ENCODE measurements around the gene NTMT1. TPM values are rescaled to one million over a fixed set of nuclear protein-coding genes. Genes with fewer than 3 reads are reported as not detected.

Gene NTMT1
- polyA plus RNA-seq, 4 donors = 42.5 to 64.3 (median 45.5) TPM

- 68 to 86% (median 69%) methylated on average over 10 of the region's 10 CpGs for WGBS, 3 donors
- Histone ChIP-seq H3K9me3 (ENCODE audit: control insufficient read depth in 2 of 2, insufficient read depth in 1 of 2, low read depth in 1 of 2, low read length in 1 of 2) (no peaks in the 10 kb centered on the region), H3K4me3 (ENCODE audit: low read depth in 1 of 3, low read length in 3 of 3) (no peak overlapping the region), H3K4me1 (ENCODE audit: control insufficient read depth in 3 of 3, insufficient read depth in 2 of 3, low read depth in 1 of 3, low read length in 2 of 3) (peaks cover 0 to 17% (median 4%) of the 10 kb centered on the region in 3 donors), H3K36me3 (ENCODE audit: control insufficient read depth in 3 of 3, insufficient read depth in 2 of 3, low read depth in 1 of 3, low read length in 3 of 3) (no peaks in the 10 kb centered on the region), H3K27me3 (ENCODE audit: control insufficient read depth in 3 of 3, insufficient read depth in 3 of 3, low read length in 3 of 3) (peaks cover 0 to 11% (median 3%) of the 10 kb centered on the region in 3 donors), H3K27ac (ENCODE audit: low read depth in 1 of 3, low read length in 2 of 3) (no peak overlapping the region)
- FAIRE-seq (no peak), DNase-seq (no peak)
Measured at GRCh38 chr9:129614932-129615331, 11.0 kb upstream of the NTMT1 start.

DNA sequence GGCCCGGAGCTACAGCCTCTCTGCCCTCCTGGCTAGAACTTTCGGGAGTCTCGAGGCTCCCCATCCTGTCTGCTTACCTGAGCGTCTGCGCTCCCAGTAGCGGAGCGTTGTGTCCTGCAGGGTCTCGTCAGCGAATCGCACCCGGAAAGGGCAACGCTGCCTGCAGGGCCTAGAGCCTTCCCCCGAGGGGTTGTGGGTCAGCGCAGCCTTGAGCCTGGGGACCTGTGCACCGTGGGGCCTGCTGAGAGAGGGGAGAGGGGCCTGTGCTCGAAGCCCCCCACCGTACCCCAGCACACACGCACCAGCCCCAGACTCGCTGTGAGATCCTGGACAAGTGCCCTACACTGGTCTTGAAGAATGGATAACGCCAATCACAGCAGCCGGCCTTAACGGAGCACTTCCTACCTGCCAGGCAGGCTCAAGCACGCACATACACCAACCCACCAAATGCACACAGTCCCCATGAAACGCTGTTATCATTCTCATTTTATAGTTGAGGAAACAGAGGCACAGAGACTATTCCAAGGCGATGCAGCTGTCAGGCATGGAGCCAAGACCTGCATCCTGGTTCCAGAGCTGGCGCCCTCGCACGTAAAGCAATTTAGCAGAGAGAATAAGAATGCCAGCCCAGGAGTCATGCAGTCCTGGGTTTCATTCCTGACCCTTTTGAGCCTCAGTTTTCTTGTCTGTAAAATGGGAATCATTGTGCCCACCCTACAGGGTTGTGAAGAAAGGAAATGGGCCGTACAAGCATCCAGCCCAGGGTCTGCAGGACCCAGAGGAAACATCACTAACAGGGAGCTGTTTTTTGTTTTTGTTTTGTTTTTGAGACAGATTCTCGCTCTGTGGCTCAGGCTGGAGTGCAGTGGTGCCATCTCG lies 10.3 kb upstream of the NTMT1 start:
- Histone ChIP-seq H3K36me3 (ENCODE audit: control insufficient read depth in 3 of 3, insufficient read depth in 2 of 3, low read depth in 1 of 3, low read length in 3 of 3) (no peaks in the 10 kb centered on the region), H3K4me3 (ENCODE audit: low read depth in 1 of 3, low read length in 3 of 3) (no peak overlapping the region), H3K9me3 (ENCODE audit: control insufficient read depth in 2 of 2, insufficient read depth in 1 of 2, low read depth in 1 of 2, low read length in 1 of 2) (no peaks in the 10 kb centered on the region), H3K27ac (ENCODE audit: low read depth in 1 of 3, low read length in 2 of 3) (no peak overlapping the region), H3K27me3 (ENCODE audit: control insufficient read depth in 3 of 3, insufficient read depth in 3 of 3, low read length in 3 of 3) (peaks cover 0 to 13% (median 3%) of the 10 kb centered on the region in 3 donors), H3K4me1 (ENCODE audit: control insufficient read depth in 3 of 3, insufficient read depth in 2 of 3, low read depth in 1 of 3, low read length in 2 of 3) (peaks cover 0 to 19% (median 3%) of the 10 kb centered on the region in 3 donors)
- FAIRE-seq (no peak), DNase-seq (no peak)
- 72 to 82% (median 73%) methylated on average over 31 of the region's 31 CpGs for WGBS, 3 donors

DNA sequence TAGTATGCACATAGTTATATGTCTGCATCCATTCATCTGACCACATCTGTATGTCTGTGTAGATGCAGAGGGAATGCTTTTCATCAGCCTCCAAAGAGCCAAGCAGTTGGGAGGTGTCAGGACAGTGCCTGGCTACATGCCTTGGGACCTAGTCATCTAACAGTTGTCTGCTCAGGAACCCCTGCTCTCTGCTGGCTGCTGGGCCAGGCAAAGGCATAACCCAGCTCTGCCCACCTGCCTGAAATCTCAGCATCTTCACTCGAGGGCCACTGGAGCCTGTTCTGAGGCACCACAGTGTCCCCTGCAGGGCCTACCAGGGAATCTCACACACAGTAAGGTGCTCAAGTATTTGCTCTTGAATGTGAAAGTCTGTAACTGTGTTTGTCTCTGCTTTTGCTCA lies 8.8 kb upstream of the NTMT1 start:
- FAIRE-seq (no peak), DNase-seq (no peak)
- WGBS, 3 donors = 0 to 10% (median 6%) methylated on average over 1 of the region's 1 CpG
- Histone ChIP-seq H3K27ac (ENCODE audit: low read depth in 1 of 3, low read length in 2 of 3) (no peak overlapping the region), H3K4me1 (ENCODE audit: control insufficient read depth in 3 of 3, insufficient read depth in 2 of 3, low read depth in 1 of 3, low read length in 2 of 3) (peaks cover 0 to 14% (median 0%) of the 10 kb centered on the region in 3 donors), H3K36me3 (ENCODE audit: control insufficient read depth in 3 of 3, insufficient read depth in 2 of 3, low read depth in 1 of 3, low read length in 3 of 3) (no peaks in the 10 kb centered on the region), H3K9me3 (ENCODE audit: control insufficient read depth in 2 of 2, insufficient read depth in 1 of 2, low read depth in 1 of 2, low read length in 1 of 2) (no peaks in the 10 kb centered on the region), H3K27me3 (ENCODE audit: control insufficient read depth in 3 of 3, insufficient read depth in 3 of 3, low read length in 3 of 3) (peaks cover 0 to 19% (median 3%) of the 10 kb centered on the region in 3 donors), H3K4me3 (ENCODE audit: low read depth in 1 of 3, low read length in 3 of 3) (no peak overlapping the region)

DNA sequence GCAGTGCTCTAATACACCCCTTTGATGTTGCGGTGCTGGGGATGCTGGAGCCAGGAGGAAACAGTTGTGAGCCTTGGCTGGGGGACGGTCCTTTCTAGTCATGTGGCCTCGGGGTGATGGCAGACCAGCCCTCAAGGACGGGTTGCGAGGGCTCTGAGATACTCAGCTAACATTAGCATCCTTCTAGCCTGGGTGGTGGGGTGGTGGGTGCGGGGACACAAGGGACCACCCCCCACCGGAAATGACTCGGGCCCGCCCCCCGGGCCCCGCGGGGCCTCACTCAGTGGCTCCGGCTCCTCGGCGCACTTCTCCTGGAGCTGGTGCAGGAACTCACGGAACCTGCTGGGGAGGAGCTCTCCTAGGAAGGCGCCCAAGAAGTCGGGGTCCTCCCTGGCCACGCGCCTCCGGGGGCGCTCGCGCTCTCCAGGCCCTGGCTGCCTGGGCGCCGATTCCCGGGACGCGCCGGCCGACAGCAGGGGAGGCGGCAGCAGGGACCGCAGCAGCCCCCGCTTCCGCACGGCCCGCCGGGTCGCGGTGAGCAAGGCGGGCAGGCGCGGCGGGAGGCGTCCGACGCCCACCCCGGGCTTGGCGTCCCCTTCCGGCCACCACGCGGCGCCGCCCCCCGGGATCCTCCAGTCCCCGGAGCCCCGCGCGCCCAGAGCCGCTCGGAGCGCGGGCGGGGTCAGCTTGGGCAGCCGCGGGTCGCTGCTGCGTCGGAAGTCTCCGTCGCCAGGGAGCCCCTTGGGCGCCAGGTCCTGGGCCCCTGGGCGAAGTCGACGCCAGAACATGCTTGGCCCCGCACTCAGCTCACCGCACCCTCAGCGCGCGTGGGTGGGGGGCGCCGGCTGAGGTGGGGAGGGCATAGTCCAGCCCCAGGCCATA lies 5.9 kb upstream of the NTMT1 start:
- 1 to 2% (median 1%) methylated on average over 46 to 82 of the region's 82 CpGs for WGBS, 3 donors
- FAIRE-seq (no peak), DNase-seq (peak in 1 of 2 donors; percentile 76)
- peaks cover 0 to 11% (median 0%) of the 10 kb centered on the region in 3 donors for H3K4me1 ChIP-seq (ENCODE audit: control insufficient read depth in 3 of 3, insufficient read depth in 2 of 3, low read depth in 1 of 3, low read length in 2 of 3)
- no peaks in the 10 kb centered on the region for H3K9me3 ChIP-seq (ENCODE audit: control insufficient read depth in 2 of 2, insufficient read depth in 1 of 2, low read depth in 1 of 2, low read length in 1 of 2)
- peaks cover 0 to 15% (median 3%) of the 10 kb centered on the region in 3 donors for H3K27me3 ChIP-seq (ENCODE audit: control insufficient read depth in 3 of 3, insufficient read depth in 3 of 3, low read length in 3 of 3)
- peak overlapping the region in 1 of 3 donors; percentile 28 for H3K27ac ChIP-seq (ENCODE audit: low read depth in 1 of 3, low read length in 2 of 3)
- H3K4me3 ChIP-seq (ENCODE audit: low read depth in 1 of 3, low read length in 3 of 3) = peak overlapping the region in 2 of 3 donors; percentile 47 to 56
- H3K36me3 ChIP-seq (ENCODE audit: control insufficient read depth in 3 of 3, insufficient read depth in 2 of 3, low read depth in 1 of 3, low read length in 3 of 3) = no peaks in the 10 kb centered on the region

GRCh38 chr9:129620669-129621295 lies 5.2 kb upstream of the NTMT1 start, which contains the start of gene C9orf50:
Gene C9orf50, minus strand, starts transcription at chr9:129621101. Its CDS starts 527 bp downstream, at chr9:129620574.
- H3K4me3 ChIP-seq (ENCODE audit: low read depth in 1 of 3, low read length in 3 of 3) = peak within 1 kb of the TSS in 2 of 3 donors; percentile 47 to 56
- peak within 1 kb of the TSS in 1 of 3 donors; percentile 28 for H3K27ac ChIP-seq (ENCODE audit: low read depth in 1 of 3, low read length in 2 of 3)
- H3K9me3 ChIP-seq (ENCODE audit: control insufficient read depth in 2 of 2, insufficient read depth in 1 of 2, low read depth in 1 of 2, low read length in 1 of 2) = no peaks in the 10 kb centered on the region
- H3K4me1 ChIP-seq (ENCODE audit: control insufficient read depth in 3 of 3, insufficient read depth in 2 of 3, low read depth in 1 of 3, low read length in 2 of 3) = peaks cover 0 to 18% (median 0%) of the 10 kb centered on the region in 3 donors
- FAIRE-seq (no peak), DNase-seq (no peak)
- H3K27me3 ChIP-seq (ENCODE audit: control insufficient read depth in 3 of 3, insufficient read depth in 3 of 3, low read length in 3 of 3) = peaks cover 0 to 15% (median 3%) of the 10 kb centered on the region in 3 donors
- no peaks in the 10 kb centered on the region for H3K36me3 ChIP-seq (ENCODE audit: control insufficient read depth in 3 of 3, insufficient read depth in 2 of 3, low read depth in 1 of 3, low read length in 3 of 3)
- WGBS, 3 donors = 12 to 24% (median 22%) methylated on average over 18 to 21 of the region's 21 CpGs

- Histone ChIP-seq H3K9me3 (ENCODE audit: control insufficient read depth in 2 of 2, insufficient read depth in 1 of 2, low read depth in 1 of 2, low read length in 1 of 2) (no peaks in the 10 kb centered on the region), H3K4me1 (ENCODE audit: control insufficient read depth in 3 of 3, insufficient read depth in 2 of 3, low read depth in 1 of 3, low read length in 2 of 3) (peaks cover 2 to 31% (median 5%) of the 10 kb centered on the region in 3 donors), H3K36me3 (ENCODE audit: control insufficient read depth in 3 of 3, insufficient read depth in 2 of 3, low read depth in 1 of 3, low read length in 3 of 3) (peaks cover 0 to 8% (median 0%) of the 10 kb centered on the region in 3 donors), H3K4me3 (ENCODE audit: low read depth in 1 of 3, low read length in 3 of 3) (no peak overlapping the region), H3K27me3 (ENCODE audit: control insufficient read depth in 3 of 3, insufficient read depth in 3 of 3, low read length in 3 of 3) (peaks cover 0 to 15% (median 3%) of the 10 kb centered on the region in 3 donors), H3K27ac (ENCODE audit: low read depth in 1 of 3, low read length in 2 of 3) (no peak overlapping the region)
- 72 to 82% (median 74%) methylated on average over 6 of the region's 6 CpGs for WGBS, 3 donors
- FAIRE-seq (no peak), DNase-seq (no peak)
Measured at GRCh38 chr9:129623331-129623730, 2.6 kb upstream of the NTMT1 start.

DNA sequence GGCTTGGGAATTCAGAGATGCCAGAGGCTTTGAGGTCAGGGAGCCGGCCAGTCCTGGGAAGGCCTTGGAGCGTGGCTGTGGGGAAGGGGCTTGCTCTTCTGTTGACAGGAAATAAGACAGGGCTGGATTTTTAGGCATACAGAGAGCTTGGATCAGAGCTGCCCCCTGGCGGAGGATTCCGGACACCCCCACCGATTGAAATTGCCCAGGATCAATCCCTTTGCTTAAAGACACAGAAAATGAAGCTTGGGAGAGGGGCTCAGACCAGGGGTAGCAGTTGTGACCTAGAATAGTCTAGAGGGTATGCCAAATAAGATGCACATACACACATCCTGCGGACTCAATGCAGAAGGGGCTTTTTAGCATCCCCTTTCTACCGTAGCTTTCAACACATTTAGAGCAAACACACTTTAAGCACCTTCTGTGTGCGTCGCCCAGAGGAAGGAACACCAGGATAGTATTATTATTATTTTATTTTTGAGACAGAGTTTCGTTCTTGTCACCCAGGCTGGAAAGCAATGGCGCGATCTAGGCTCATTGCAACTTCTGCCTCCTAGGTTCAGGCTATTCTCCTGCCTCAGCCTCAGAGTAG lies 1.7 kb upstream of the NTMT1 start:
- WGBS, 3 donors = 30 to 38% (median 35%) methylated on average over 12 of the region's 12 CpGs

More for the DNA sequence above, 1.7 kb upstream of the NTMT1 start:
- Histone ChIP-seq H3K27me3 (ENCODE audit: control insufficient read depth in 3 of 3, insufficient read depth in 3 of 3, low read length in 3 of 3) (peaks cover 0 to 14% (median 3%) of the 10 kb centered on the region in 3 donors), H3K36me3 (ENCODE audit: control insufficient read depth in 3 of 3, insufficient read depth in 2 of 3, low read depth in 1 of 3, low read length in 3 of 3) (peaks cover 0 to 17% (median 0%) of the 10 kb centered on the region in 3 donors), H3K9me3 (ENCODE audit: control insufficient read depth in 2 of 2, insufficient read depth in 1 of 2, low read depth in 1 of 2, low read length in 1 of 2) (no peaks in the 10 kb centered on the region), H3K4me3 (ENCODE audit: low read depth in 1 of 3, low read length in 3 of 3) (no peak overlapping the region), H3K27ac (ENCODE audit: low read depth in 1 of 3, low read length in 2 of 3) (peak overlapping the region in 1 of 3 donors; percentile 28), H3K4me1 (ENCODE audit: control insufficient read depth in 3 of 3, insufficient read depth in 2 of 3, low read depth in 1 of 3, low read length in 2 of 3) (peaks cover 4 to 35% (median 5%) of the 10 kb centered on the region in 3 donors)
- peak; percentile 45 to 67 for DNase-seq
- no peak for FAIRE-seq

Data from small intestine (tissue), 7 donors.